GM23338 (cell line): ENCODE data around the gene SRSF12. TPM values are rescaled to one million over a fixed set of nuclear protein-coding genes. Genes with fewer than 3 reads are reported as not detected.

Experiments used
- ATAC-seq: fragments of 200-7000 bp; cut with Tn5 transposase; 3 replicates; pipeline ENCODE4 v1.9.1; 2020
- DNase-seq: peaks from one replicate; pipeline ENCODE4 v3.0.0-alpha.2; 2015; ENCODE audit warnings: low spot score
- H2AFZ ChIP-seq: fragments of 200-600 bp; sonication (generic); 2 replicates; pipeline ENCODE4 v1.8.0; 2016; ENCODE audit warnings: antibody characterized with exemption, mild to moderate bottlenecking, moderate library complexity
- H3F3A ChIP-seq: fragments of 200-600 bp; sonication (generic); replicated peaks from 2 replicates; pipeline ENCODE4 v1.8.0; 2017; ENCODE audit warnings: antibody characterized with exemption, mixed run types, low read depth
- H3K27ac ChIP-seq: fragments of 200-600 bp; sonication (generic); 2 replicates; pipeline ENCODE4 v1.6.1; 2016; ENCODE audit warnings: low read depth
- H3K27me3 ChIP-seq: fragments of 200-600 bp; sonication (generic); 2 replicates; pipeline ENCODE4 v1.8.0; 2016; ENCODE audit warnings: mild to moderate bottlenecking, mixed run types, moderate library complexity; ENCODE audit not compliant: insufficient read depth
- H3K36me3 ChIP-seq: fragments of 200-600 bp; sonication (generic); 2 replicates; pipeline ENCODE4 v1.8.0; 2016; ENCODE audit warnings: mild to moderate bottlenecking; ENCODE audit not compliant: insufficient read depth
- H3K4me1 ChIP-seq: fragments of 200-600 bp; sonication (generic); 2 replicates; pipeline ENCODE4 v1.8.0; 2016; ENCODE audit warnings: mild to moderate bottlenecking, moderate library complexity; ENCODE audit not compliant: insufficient read depth
- H3K4me2 ChIP-seq: fragments of 200-600 bp; sonication (generic); 2 replicates; pipeline ENCODE4 v1.7.1; 2017; ENCODE audit warnings: mixed run types
- H3K4me3 ChIP-seq: fragments of 200-600 bp; sonication (generic); 2 replicates; pipeline ENCODE4 v1.6.1; 2016; ENCODE audit warnings: mixed run types
- H3K79me2 ChIP-seq: fragments of 200-600 bp; sonication (generic); replicated peaks from 2 replicates; pipeline ENCODE4 v1.8.0; 2017; ENCODE audit warnings: mild to moderate bottlenecking; ENCODE audit not compliant: insufficient read depth
- H3K9me2 ChIP-seq: fragments of 200-600 bp; sonication (generic); 2 replicates; pipeline ENCODE4 v1.8.0; 2017; ENCODE audit not compliant: insufficient read depth
- H4K20me1 ChIP-seq: fragments of 200-600 bp; sonication (generic); replicated peaks from 2 replicates; pipeline ENCODE4 v1.8.0; 2017; ENCODE audit warnings: mild to moderate bottlenecking; ENCODE audit not compliant: insufficient read depth
- H3K27ac Mint-ChIP-seq: 2 replicates; pipeline ENCODE4 v1.8.0; 2020; ENCODE audit warnings: inconsistent platforms, mild to moderate bottlenecking, moderate library complexity, mixed read lengths
- H3K27me3 Mint-ChIP-seq: 3 replicates; pipeline ENCODE4 v1.8.0; 2022; ENCODE audit warnings: low read depth, mild to moderate bottlenecking, moderate library complexity, mixed read lengths, inconsistent platforms; ENCODE audit not compliant: insufficient read depth, poor library complexity
- H3K36me3 Mint-ChIP-seq: 3 replicates; pipeline ENCODE4 v1.8.0; 2021; ENCODE audit warnings: low read depth, mild to moderate bottlenecking, inconsistent platforms, moderate library complexity, mixed read lengths
- H3K4me1 Mint-ChIP-seq: 3 replicates; pipeline ENCODE4 v1.8.0; 2020; ENCODE audit warnings: mild to moderate bottlenecking, inconsistent platforms, mixed read lengths
- H3K4me3 Mint-ChIP-seq: 3 replicates; pipeline ENCODE4 v1.8.0; 2021; ENCODE audit warnings: moderate library complexity, mild to moderate bottlenecking, inconsistent platforms, mixed read lengths
- H3K9me3 Mint-ChIP-seq: 3 replicates; pipeline ENCODE4 v1.8.0; 2020; ENCODE audit warnings: moderate library complexity, mild to moderate bottlenecking, inconsistent platforms, mixed read lengths
- CREB1 ChIP-seq: fragments of 250-450 bp; sonication (Bioruptor Pico); IDR thresholded peaks from 2 replicates; pipeline ENCODE4 v1.5.0; 2020; ENCODE audit warnings: low read depth, mild to moderate bottlenecking, moderate library complexity
- CTCF ChIP-seq, 2 experiments: fragments of 200-600 bp in 1 of 2; sonication (generic) in 1 of 2; conservative IDR thresholded peaks; 2 replicates each; pipeline versions ENCODE4 v1.5.1 to v1.6.1; 2016 to 2017; ENCODE audit warnings: antibody characterized with exemption in 2 of 2, low read depth in 2 of 2, mild to moderate bottlenecking in 2 of 2, moderate library complexity in 1 of 2
- POLR2AphosphoS5 ChIP-seq: IDR thresholded peaks from 2 replicates; pipeline ENCODE4 v1.6.1; 2016; ENCODE audit warnings: antibody characterized with exemption, low read depth
- STAT1 ChIP-seq: IDR thresholded peaks from one replicate; pipeline ENCODE4 v1.6.1; 2016; ENCODE audit warnings: antibody characterized with exemption; ENCODE audit not compliant: unreplicated experiment
- ZNF331 ChIP-seq: fragments of 250-450 bp; sonication (Bioruptor Pico); IDR thresholded peaks from 2 replicates; pipeline ENCODE4 v1.5.0; 2020; ENCODE audit warnings: low read depth, mild to moderate bottlenecking, moderate library complexity
- ZNF462 ChIP-seq: fragments of 250-450 bp; sonication (Bioruptor Pico); IDR thresholded peaks from 2 replicates; pipeline ENCODE4 v1.5.0; 2020; ENCODE audit warnings: mild to moderate bottlenecking, moderate library complexity
- polyA plus RNA-seq: library from polyadenylated mRNA; unstranded; fragments of >200 nt; fragmentation: Nextera tagmentation; extraction: Ambion mirVana; gene quantifications from 2 replicates; pipeline ENCODE4 v1.2.1, GENCODE V29; 2016
- total RNA-seq: library from RNA; depleted of rRNA; stranded (reverse); fragments of >200 nt; shearing (Covaris generic); gene quantifications from 2 replicates; pipeline ENCODE4 v1.2.3, GENCODE V29; 2014

SRSF12 gene
- total and polyA plus RNA-seq, 2 experiments from 2014 or later: 3.6 TPM

GRCh38 chr6:89069536-89070163 is 48.2 kb downstream of the SRSF12 start:
- Histone ChIP-seq H4K20me1 (no peaks in the 10 kb centered on the region), H3K27me3 (no peaks in the 10 kb centered on the region), H3K36me3 (no peaks in the 10 kb centered on the region; the same call in 1 of the 2 replicates), H2AFZ (no peak overlapping the region), H3K27ac (no peak overlapping the region), H3K4me2 (no peak overlapping the region), H3K79me2 (no peaks in the 10 kb centered on the region), H3K9me2 (no peaks in the 10 kb centered on the region), H3K4me3 (no peak overlapping the region), H3K4me1 (no peaks in the 10 kb centered on the region), H3F3A (no peaks in the 10 kb centered on the region)
- Mint-ChIP-seq H3K27me3 (no peaks in the 10 kb centered on the region), H3K36me3 (peaks cover 3% of the 10 kb centered on the region; the same call in 1 of the 3 replicates), H3K27ac (no peak overlapping the region), H3K4me3 (no peak overlapping the region), H3K4me1 (no peaks in the 10 kb centered on the region; the same call in 2 of the 3 replicates), H3K9me3 (peaks cover 13% of the 10 kb centered on the region)
- ATAC-seq (no peak), DNase-seq (no peak)
- TF ChIP-seq ZNF462 (CRISPR knock-in tag) (no peak), ZNF331 (no peak), CREB1 (no peak), STAT1 (no peak)

- ATAC-seq (no peak), DNase-seq (no peak)
- no peak overlapping the region for H3K4me2 ChIP-seq
- H3K27ac ChIP-seq: no peak overlapping the region
- H3K4me3 Mint-ChIP-seq: no peak overlapping the region
- H3K79me2 ChIP-seq: no peaks in the 10 kb centered on the region
- no peaks in the 10 kb centered on the region for H3K9me2 ChIP-seq
- no peaks in the 10 kb centered on the region for H3K4me1 ChIP-seq
- H3K36me3 ChIP-seq: no peaks in the 10 kb centered on the region; the same call in 1 of the 2 replicates
- H4K20me1 ChIP-seq: no peaks in the 10 kb centered on the region
- no peak overlapping the region for H3K27ac Mint-ChIP-seq
- no peaks in the 10 kb centered on the region; the same call in 2 of the 3 replicates for H3K4me1 Mint-ChIP-seq
- peaks cover 3% of the 10 kb centered on the region; the same call in 1 of the 3 replicates for H3K36me3 Mint-ChIP-seq
- H2AFZ ChIP-seq: no peak overlapping the region
- H3K27me3 Mint-ChIP-seq: no peaks in the 10 kb centered on the region
- H3F3A ChIP-seq: no peaks in the 10 kb centered on the region
- H3K27me3 ChIP-seq: no peaks in the 10 kb centered on the region
- H3K4me3 ChIP-seq: no peak overlapping the region
- peaks cover 13% of the 10 kb centered on the region for H3K9me3 Mint-ChIP-seq
- TF ChIP-seq POLR2AphosphoS5 (no peak), CREB1 (no peak), CTCF (conservative IDR thresholded peaks at IDR 0.05; ENCODE audit: low read depth in 2 of 2) (no peak)
Measured at GRCh38 chr6:89068695-89069094, 49.2 kb downstream of the SRSF12 start.
